HTERT RPE-1 (cell line): ENCODE results near the gene TGFBR1.

Experiments
- in situ Hi-C: fragments of 300-500 bp; cut with MboI; formaldehyde crosslinking; loops from 4 replicates; pipeline ENCODE4 v1.14.3; 2020; ENCODE audit warnings: low sequenced_read_pairs

Gene TGFBR1

DNA sequence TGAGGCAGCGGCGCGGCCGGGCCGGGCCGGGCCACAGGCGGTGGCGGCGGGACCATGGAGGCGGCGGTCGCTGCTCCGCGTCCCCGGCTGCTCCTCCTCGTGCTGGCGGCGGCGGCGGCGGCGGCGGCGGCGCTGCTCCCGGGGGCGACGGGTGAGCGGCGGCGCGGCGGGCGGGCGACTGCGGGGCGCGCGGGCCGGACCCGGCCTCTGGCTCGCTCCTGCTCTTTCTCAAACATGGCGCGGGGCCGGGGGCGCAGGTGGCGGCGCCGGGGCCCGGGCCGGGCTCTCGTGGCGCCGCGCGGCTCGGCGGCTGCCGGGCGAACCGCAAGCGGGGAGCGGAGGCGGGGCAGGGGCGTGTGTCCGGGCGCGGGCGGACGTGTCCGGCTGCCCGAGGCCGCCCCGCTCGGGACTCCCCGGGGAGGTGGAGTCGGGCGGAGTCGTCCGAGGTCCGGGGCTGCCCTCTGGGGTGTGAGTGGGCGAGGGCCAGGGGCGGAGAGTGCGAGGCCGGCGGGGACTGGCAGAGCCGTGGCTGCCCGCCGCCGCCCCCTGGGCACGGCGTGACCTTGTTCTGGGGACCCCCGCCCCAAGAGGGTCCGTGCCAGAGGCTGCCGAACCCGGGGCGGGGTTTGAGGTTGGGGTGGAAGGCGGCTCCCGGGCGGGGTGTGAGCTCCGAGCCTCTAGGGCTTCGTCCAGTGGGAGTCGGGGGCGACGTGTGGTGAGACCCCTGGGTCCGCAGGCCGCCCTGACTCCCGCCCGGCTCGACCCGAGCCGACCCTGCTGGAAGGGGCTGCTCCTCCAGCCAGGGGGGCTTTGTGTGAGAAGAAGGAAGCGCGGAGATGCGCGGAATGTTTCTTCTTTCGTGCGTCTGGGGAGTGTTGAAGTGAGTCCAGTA is 485 bp downstream of the TGFBR1 start:
- in situ Hi-C loops: no loop called here

DNA sequence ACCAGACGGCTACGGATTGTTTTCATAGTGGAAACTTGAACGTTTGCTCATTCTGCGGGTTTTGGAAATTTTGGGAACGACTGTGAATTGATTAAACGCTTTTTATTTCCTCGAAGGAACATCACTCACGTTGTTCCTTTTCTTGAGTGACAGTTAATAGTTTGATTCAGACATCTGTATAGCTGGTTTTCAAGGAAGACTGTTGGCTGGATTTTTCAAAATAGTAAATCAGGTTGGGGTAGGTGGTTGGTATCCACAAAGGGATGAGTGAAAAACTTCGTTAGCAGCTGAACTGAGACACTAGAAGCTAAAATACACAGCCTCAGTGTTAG is 1.1 kb downstream of the TGFBR1 start:
- in situ Hi-C loops: no loop called here

DNA sequence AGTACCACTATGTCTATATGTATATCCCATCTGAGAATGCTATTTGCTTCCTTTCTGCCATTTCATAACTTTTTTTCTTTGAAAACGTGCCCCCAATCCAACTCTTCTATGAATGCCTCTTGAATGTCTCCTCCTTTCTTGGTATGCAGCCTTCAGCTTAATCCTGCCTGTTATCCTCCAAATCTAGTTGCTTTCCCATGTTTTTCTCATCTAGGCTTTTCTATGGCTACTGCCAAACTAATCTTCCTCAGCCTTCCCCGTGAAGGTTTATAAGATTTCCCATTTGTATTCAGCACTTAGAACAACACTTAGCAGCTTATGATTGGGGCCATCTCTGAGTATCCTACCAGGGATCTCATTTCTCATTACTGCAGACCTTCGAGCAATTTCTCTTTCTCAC is 2.5 kb downstream of the TGFBR1 start:
- in situ Hi-C loops: no loop called here

DNA sequence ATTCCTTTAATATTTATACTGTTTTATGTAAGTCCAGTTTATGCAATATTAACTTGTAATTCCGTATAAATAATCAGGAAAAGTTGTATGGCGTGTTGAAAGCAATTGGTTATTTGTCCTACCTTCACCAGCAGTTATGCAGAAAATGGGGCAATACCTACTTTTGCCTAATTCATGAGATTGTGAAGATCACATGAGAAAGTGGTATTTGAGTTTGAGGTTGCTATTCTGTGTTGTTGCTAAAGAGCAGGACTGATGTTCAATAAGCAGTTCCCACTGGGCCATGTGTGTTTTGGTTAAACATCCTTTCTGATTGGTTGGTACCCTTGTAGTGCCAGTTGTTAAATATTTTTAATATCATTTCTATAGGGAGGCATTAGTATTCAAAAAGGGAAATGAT is 3.2 kb downstream of the TGFBR1 start:
- in situ Hi-C loops: no loop called here

DNA sequence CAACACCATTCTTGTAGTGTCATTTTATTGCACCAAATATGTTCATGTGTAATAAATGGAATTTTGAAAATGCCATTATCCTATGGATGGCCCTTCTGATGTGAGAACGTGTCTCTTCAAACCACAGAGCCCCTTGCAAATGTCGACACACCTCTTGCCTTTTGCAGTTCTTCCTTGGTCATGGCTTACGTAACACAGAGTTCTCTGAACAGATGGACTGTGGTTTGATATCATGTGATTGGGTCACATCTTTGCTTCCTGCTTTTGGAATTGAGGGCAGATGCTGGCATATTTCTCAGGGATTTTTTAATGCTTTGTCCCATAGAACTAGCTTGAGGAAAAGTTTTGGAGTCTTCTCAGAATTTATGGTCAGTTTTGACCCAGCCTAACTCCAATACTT is 4.6 kb downstream of the TGFBR1 start:
- in situ Hi-C loops: no loop called here

DNA sequence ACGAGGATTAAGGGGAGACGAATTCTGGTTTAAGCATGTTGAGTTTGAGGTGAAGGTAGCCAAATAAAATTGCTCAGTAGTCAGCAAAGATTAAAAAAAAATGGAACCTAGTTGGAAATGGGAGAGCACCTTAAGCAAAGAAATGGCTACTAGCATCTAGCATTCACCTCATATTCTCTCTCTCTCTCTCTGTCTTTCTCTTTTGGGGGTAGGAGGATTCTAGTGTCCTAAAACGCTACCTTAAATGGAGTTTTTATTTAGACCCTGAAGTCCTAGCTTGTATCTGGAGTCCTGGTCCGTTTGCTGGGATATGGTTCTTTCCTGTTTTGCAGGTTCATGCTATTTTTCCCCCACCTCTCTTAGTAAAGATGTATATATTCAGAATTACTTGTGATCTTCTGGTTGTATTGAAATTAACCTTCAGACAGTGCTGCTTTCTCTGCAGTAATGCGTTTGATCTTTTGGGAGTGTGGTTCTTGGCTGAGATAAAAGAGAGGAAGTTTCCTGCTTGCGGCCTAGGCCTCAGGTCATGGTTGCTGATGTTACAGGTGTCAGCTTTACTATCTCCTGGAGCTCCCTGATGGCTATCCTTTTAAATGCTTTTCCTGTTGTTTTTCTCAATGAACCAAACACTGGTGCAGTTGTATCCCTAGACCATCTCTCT is 8.0 kb downstream of the TGFBR1 start:
- in situ Hi-C loops: no loop called here

DNA sequence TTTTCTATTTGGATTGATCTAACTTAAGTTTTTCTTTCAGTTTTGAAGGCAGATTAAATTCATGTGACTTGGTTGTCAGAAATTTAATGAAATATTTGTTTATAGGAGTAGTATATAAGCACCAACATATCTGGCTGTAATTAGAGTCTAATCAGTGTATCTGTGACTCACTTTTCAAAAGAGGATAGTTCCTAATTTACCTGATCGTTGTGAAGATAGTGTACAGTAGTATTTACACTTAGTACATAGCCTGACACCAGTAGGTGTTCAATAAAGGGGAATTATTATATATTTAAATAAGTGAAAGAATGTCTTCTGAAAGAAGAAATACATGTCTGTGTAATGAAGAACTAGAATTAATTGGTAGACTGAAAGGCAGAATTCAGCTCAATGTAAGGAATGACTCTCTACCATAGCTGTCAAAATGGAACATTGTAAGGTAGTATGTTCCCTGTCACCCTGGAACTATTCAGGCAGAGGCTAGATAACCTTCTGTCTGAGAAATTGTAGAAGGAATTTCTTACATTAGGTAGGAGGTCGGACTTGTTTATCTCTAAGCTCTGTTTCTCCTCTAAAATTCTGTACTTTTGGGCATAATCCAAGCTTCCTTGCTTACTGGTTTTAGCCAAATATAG is 8.6 kb downstream of the TGFBR1 start:
- in situ Hi-C loops: no loop called here

DNA sequence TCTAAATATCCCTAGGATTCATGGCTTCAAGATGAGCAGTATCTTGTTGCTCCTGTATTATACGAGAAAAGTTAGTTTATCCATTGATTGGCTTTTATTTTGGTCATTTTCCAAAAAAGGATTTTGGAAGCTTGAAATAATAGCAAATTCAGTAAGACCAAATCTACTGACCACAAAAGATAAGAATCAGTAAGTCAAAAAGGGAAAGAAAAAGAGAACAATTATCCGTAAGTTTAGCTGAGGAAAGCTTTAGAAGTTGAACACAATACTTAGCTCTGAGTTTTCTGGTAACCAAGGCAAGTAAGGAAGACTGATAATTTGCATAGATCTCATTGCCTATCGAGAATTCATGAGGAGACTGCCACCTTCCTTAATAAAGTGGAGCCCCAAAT is 9.1 kb downstream of the TGFBR1 start:
- in situ Hi-C loops: no loop called here

DNA sequence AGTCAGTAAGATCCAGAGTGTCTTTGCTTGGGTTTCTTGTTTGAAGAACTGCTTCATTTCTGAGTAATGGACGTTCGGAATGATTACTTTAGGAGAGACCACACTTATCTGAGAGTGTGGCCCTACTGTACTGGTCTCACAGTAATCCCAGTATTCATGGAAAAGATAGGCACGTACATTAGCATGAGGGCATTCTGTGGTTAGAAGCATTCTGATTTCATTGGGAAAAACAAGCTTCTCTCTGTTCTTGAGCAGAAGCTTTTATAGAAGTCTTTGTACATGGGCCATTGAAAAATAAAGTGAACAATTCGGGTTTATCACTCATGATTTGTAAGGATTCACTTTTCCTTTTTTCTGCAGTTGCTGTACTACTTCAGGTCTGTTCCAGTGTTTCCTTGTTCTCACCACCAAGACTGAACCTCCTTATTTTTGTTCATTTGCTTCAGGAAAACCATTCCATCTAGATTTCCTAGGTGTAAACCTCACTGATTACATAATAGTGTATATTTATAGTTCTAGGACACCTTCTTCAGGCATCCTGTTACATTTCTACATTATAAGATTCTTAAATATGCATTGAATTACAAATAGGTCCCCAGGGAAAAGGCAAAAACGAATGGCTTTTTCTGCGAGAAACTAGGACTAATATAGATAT is 10.1 kb downstream of the TGFBR1 start:
- in situ Hi-C loops: no loop called here

DNA sequence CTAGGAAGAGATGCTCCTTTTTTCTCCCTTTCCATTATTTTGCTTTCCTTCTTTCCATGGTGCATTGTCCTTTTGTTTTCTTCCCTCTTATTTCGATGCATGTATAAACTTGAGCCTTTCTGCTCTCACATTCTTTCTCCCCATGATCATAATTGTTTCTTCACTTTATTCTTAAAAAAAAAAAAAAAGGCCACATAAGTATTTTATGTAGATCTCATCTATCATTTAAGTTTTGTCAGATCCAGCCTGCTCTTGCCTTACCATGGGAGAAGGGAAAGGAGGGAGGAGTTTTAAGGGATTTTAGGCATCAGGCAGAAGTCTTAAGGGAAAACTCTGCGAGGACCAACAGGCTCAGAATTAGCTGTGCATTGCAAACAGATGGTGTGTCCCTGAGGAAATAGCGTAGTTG is 11.1 kb downstream of the TGFBR1 start:
- in situ Hi-C loops: no loop called here

DNA sequence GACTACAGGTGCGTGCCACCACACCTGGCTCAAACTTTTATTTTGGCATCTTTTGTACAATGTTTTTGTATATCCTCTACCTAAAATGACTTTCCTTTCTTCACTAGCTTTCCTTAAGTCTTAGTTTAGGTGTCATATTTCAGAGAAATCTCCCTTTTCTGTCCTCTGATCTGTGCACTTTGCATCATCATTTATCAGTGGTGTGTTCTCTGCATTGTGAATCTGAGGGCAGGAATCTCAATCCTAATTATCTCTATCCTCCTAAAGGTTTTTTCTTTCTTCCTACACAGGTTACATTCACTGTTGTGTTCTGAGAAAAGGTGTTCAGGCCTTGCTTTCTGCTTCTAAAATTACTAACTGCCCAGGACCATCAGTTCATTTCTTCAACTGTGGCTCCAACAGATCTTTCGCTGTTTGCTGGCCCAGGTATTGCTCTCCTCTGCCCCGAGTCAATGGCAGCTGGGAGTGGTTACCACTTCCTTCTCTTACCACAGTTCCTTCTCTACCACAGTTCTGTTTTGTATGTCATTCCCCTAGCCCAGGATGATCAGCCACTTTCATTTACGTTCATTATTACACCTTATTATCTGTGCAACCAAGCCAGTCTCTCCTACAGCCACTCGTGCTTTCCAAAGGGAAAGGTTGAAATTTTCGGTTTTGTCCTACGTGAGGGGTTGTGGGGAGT is 14.0 kb downstream of the TGFBR1 start:
- in situ Hi-C loops: no loop called here

DNA sequence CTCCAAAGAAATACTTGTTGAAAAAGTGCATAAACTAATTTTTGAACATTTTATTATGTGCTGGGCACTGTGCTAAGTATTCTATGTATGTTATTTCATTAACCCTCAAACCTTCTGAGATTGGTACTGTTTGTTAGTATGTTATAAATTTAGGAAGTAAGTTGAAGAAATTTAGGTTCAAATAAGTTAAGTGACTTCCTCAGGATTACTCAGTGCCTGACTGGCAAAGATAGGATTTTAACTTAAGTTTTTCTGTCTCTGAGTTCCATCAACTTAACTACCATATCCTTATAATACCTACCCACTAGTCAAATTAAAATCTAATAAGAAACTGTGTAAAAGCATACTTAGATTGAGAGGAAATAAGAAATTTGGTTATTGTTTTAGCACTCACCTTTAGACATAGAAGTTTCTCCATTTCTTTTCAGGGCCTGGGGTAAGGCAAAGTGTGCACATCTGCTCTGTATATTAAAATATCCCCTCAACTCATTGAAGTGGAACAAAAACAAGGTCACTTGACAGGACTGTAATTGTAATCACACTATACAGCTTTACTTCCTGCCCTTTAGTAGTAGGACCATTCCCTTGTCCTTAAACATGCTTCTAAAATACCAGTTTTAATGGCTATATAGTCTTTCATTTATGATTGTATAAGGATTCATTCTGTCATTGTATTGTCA is 15.2 kb downstream of the TGFBR1 start:
- in situ Hi-C loops: no loop called here

DNA sequence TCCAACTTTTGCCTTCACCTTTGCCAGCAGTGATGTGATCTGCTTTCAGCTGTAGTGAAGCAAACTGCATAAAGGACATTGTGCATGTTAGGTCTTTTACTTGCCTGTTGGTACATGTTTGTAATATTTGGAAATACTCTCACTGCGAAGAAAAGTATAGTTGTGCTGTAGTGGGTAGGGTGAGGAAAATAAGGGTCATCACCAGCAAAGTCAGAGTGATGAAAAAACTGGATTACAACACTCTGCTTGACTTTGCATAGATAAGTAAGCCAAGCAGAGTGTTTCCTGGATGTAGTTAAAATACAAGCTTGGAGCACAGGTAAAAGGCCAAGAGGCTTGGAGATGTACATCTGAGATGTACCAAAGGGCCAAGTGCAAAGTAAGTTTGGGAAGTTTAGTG is 16.7 kb downstream of the TGFBR1 start:
- in situ Hi-C loops: no loop called here

DNA sequence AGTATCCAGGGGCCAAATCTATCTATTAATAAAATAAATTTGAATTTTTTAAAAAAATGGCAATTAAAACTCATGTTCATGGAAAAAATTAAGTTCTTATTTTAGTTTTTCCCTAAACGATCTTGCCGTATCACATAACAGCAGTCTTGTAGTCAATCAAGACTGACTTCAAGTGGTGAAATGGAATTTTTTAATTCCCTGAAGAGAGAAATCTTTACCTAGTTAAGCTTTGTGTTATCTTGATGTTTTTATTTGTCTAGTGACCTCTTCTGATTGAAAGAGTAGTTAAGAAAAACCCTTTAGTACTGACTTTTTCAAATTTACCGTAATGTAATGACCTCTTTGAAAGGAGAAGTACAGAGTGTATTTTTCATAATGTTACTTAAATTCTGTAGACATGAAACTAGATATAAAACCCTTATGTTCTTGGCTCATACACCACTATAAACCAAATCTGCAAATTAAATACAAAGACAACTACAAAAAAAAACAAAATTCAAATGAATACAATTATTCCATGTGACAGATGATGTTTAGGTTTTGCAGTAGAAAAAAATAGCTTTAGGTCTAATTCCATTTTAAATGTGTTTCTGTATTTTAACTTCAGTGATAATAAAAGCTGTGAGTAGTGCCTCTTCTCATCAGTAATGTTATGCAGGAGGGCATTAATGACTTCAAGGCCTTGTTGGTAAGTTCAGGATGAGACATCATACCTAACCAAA is 19.8 kb downstream of the TGFBR1 start:
- in situ Hi-C loops: loop anchor here (25.0 kb wide), 1 partner anchor 112 kb away; no protein-coding TSS in a partner anchor

DNA sequence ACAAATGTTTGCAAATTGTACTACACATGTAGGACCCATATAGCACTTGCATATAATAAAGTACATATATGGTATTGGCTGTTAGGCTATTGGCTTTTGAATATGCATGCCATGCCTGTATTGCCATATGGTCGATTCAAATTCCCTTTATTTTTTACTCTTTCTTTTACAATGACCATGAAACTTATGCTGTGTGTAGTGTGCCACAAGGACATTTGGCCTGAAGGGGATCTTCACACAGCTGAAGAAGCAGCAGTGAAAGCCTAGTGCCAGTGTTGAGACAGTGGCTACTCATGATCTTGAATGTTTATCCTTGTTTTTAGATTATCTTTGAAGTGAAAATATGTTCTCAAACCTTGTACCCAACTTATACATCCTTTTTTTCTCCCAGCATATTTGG is 20.5 kb downstream of the TGFBR1 start:
- in situ Hi-C loops: loop anchor here (25.0 kb wide), 1 partner anchor 113 kb away; no protein-coding TSS in a partner anchor

DNA sequence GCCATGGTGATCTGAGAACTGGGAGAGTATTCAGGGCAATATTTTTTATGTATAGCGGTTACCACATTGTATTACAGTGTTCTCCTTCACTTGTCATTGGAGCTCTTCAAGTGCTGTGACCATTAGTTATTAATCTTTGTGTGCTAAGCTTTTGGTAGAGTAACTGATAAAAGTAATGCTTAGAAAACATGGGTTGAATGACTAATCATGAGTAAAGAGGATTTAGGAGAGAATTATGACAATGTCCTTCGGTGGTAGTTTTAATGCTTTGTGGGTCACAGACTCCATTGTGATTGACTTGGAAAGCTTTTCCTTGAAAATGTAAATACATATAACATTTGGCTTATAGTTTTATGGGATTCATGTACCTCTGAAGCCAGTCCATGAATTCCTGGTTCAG is 21.4 kb downstream of the TGFBR1 start:
- in situ Hi-C loops: loop anchor here (25.0 kb wide), 1 partner anchor 114 kb away; no protein-coding TSS in a partner anchor

DNA sequence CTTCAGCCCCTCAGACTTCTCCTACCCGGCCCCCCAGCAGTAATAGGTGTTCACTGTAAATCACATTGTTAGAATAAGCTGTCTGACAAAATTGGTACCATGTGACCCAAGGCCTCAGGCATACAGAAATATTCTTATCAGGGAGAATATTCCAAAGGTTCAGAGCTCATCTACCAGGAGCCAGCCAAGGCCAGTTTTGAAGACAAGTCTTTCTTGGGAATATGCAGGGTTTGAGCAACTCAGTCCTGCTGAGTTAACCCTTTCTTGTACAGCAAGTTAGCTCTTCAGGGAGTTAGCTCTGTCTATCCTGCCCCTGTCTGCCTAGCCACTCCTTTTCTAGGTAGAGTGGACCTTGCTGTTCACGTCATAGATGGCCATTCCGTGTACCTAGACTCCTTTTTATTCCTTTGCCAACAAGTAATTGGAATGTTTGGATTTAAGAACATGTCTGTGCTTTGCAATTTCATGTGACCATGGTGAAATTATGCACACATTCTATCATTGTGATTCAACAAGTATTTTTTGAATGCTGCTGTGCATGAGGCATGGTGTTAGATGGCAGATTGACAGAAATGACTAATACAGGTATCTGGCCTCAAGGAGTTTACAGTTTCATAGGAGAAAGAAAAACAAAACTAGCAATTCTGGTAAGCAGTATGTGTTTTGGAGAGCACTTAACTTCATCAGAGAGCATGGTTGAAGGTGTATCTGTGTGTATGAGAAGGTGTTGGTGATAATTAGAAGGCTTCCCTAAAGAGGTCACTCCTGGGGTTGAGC is 22.6 kb downstream of the TGFBR1 start:
- in situ Hi-C loops: loop anchor here (25.0 kb wide), 1 partner anchor 115 kb away; no protein-coding TSS in a partner anchor

DNA sequence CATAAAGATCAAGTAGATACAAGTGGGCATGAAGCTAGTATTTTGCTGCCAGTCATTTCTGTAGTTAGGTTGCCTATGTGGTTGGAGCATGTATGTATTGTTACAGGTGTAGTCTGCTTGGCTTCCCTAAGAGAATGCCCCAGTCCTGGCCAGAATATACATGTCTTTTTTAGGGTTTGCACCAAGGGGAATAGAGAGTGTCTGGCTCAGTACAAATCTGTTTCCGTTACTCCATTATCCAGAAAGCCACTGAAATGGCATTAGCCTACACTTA is 23.2 kb downstream of the TGFBR1 start:
- in situ Hi-C loops: loop anchor here (25.0 kb wide), 1 partner anchor 116 kb away; no protein-coding TSS in a partner anchor

DNA sequence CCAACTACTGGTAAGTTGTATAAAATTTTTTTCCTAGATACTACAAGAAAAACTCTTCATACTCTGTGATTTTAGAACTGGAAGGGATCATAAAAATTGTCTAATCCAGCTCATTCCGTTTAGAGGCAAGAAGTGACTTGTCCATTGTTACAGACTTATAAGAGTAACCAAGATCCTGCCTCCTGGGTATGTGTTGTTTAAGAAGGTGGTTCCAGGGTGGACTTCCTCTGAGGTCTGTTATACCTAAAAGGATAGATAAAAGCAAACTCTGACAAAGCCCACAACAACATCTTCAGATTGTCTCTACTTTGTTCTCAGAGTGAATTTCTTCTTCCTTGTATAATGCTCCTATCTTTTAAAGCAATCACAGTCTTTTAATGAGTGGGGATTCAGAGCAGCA is 24.2 kb downstream of the TGFBR1 start:
- in situ Hi-C loops: loop anchor here (25.0 kb wide), 1 partner anchor 117 kb away; no protein-coding TSS in a partner anchor
